ENCODE data around the gene C1QB.

The C1QB gene

DNA sequence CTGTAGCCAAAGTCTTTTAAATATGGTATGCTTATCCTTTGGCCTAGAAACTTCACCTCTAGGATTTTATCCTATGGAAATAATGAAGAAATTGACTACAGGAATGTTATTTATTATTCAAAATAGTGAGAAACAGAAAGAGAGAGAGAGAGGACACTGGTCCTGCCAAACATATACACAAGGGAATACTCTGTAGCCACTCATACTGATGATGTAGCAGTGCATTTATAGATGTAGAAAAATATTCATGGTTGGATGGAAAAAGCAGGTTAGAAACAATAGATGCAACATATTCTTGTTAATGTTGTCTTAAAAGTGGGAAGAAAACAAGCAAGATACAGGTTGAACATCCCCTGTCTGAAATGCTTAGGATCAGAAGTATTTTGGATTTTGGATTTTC lies 35.4 kb downstream of the C1QB start:
- TF ChIP-seq, protein P1, sequence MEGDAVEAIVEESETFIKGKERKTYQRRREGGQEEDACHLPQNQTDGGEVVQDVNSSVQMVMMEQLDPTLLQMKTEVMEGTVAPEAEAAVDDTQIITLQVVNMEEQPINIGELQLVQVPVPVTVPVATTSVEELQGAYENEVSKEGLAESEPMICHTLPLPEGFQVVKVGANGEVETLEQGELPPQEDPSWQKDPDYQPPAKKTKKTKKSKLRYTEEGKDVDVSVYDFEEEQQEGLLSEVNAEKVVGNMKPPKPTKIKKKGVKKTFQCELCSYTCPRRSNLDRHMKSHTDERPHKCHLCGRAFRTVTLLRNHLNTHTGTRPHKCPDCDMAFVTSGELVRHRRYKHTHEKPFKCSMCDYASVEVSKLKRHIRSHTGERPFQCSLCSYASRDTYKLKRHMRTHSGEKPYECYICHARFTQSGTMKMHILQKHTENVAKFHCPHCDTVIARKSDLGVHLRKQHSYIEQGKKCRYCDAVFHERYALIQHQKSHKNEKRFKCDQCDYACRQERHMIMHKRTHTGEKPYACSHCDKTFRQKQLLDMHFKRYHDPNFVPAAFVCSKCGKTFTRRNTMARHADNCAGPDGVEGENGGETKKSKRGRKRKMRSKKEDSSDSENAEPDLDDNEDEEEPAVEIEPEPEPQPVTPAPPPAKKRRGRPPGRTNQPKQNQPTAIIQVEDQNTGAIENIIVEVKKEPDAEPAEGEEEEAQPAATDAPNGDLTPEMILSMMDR (conservative IDR thresholded peaks at IDR 0.05; ENCODE audit: low read depth, low read length) = no peak
- no peak for DNase-seq (ENCODE audit: low read depth)
- no peak overlapping the region for H3K4me3 ChIP-seq (ENCODE audit: low read length)

DNA sequence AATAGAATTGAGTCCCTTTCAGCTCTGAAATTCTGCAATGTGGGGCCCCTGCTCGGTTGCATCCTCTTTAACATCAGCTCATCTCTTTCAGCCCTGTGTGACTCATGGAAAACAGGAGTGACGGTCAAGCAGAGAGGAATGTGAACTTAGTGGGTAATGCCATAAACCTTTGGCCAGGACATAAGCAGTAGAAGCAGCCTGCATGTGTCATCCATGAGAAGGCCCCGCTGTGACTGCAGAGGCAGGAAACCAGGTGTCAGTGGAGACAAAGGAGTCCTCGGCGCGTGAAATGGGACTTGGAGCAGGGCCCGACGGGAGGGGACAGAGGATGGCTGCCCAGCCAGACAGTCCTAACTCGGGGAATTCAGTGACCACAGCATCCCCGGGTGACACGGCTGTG lies 36.5 kb downstream of the C1QB start:
- TF ChIP-seq, protein P1 (conservative IDR thresholded peaks at IDR 0.05; ENCODE audit: low read depth, low read length) = no peak
- no peak for DNase-seq (ENCODE audit: low read depth)

DNA sequence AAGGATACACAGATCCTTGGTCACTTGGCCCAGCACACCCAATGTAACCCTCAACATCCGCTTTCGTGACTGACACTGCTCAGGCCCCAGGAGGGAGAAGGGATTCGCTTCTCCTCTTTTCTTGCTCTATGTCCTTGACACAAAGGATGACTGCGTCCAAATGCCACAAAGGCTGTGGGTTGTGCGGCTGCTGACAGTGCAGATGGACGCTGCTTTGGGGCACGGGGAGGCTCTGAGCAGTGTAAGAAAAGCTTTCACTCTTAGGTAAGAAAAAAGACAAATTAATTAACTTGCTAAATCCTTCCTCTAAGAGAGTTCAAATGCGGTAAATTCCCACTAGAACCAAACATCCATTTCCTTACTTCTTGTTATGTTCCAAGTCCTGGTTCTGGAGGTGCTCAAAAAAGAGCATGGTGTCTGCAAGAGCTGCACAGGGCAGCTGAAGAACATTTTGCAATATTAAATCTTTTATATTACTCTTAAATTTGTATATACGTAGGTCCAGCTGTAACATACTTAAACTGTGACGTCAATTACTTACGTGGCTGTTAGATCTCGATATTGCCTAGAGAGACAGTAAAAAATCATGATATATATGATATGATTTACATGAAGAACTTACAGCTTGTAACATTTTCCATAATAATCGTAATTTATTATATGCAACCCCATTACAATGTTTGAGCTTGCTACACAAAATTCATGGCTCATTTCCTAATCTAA lies 38.2 kb downstream of the C1QB start:
- H3K4me3 ChIP-seq (ENCODE audit: low read length) = no peak overlapping the region
- DNase-seq (ENCODE audit: low read depth) = no peak
- TF ChIP-seq, protein P1 (conservative IDR thresholded peaks at IDR 0.05; ENCODE audit: low read depth, low read length) = no peak

More for the DNA sequence above, 36.5 kb downstream of the C1QB start:
- no peak overlapping the region for H3K4me3 ChIP-seq (ENCODE audit: low read length)

DNA sequence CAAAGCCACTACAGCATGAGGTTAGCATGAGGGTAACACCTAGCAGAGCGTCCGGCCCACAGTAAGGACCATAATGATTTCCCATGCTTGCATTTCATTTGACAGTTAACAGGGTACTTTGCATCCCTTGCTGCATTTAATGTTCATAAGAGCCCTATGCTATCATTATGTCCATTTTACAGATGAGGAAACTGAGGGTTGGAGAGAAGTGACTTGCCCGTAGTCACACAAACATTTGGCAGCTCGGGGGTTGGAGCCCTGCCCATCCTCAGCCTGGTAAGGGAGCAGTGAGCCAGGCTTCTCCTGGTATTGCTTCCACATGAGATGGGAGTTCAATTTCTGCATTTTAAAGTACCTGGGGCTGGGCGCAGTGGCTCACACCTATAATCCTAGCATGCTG lies 41.1 kb downstream of the C1QB start:
- TF ChIP-seq, protein P1 (conservative IDR thresholded peaks at IDR 0.05; ENCODE audit: low read depth, low read length) = no peak
- no peak overlapping the region for H3K4me3 ChIP-seq (ENCODE audit: low read length)
- DNase-seq (ENCODE audit: low read depth) = no peak

DNA sequence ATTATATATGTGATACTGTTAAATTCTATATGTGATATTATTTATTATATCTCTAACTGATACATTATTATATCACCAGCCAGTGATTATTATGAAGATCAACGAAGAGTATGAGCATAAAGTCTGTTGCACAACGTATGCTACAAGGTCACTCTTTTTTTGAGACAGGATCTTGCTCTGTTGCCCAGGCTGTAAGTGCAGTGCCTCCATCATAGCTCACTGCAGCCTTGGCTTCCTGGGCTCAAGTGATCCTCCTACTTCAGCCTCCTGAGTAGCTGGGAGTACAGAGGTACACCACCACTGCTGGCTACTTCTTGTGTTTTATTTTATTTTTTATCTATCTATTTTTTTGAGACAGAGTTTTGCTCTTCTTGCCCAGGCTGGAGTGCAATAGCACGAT lies 43.6 kb downstream of the C1QB start:
- no peak overlapping the region for H3K4me3 ChIP-seq (ENCODE audit: low read length)
- no peak for DNase-seq (ENCODE audit: low read depth)
- TF ChIP-seq, protein P1 (conservative IDR thresholded peaks at IDR 0.05; ENCODE audit: low read depth, low read length) = no peak

DNA sequence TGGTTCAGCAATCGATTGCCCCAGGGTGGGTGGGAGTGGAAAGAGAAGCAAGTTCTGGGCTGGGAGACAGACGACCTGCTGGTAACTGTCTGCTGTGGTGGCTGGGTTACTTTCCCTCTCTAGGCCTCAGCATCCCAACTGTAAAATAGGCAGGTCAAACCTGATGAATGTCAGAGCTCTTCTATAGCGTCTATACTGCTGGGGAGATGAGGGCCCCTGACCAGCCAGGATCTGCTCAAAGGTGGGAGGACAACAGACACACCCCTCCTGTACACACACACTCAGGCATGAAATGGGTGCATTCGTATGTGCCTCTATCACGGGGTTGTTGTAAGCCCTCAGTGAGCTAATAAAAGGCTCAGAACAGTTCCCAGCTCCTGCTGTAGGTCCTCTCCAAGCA lies 44.9 kb downstream of the C1QB start:
- H3K4me3 ChIP-seq (ENCODE audit: low read length) = no peak overlapping the region
- no peak for DNase-seq (ENCODE audit: low read depth)
- TF ChIP-seq, protein P1 (conservative IDR thresholded peaks at IDR 0.05; ENCODE audit: low read depth, low read length) = no peak
